T-cell (primary cell): ENCODE measurements around the gene DPH2. TPM values are rescaled to one million over a fixed set of nuclear protein-coding genes. Genes with fewer than 3 reads are reported as not detected.

Experiments used
- ATAC-seq, 4 experiments: fragments of 200-7000 bp in 3 of 4; fragments of 150-1000 bp in 1 of 4; cut with Tn5 transposase; replicated peaks in 1 of 4; 1 replicate in 3 of 4; 2 replicates in 1 of 4; pipeline ENCODE4 v1.10.0; 2021; ENCODE audit warnings: moderate library complexity in 3 of 4, mild to moderate bottlenecking in 2 of 4, moderate number of reproducible peaks in 1 of 4
- CTCF ChIA-PET, 2 donors: fragments of 300-600 bp; sonication (Branson Sonifier 250); formaldehyde crosslinking; loops; one replicate each; lab custom pipeline; 2022; ENCODE audit warnings: antibody characterized with exemption in 2 of 2; lab: Charles Lee
- POLR2A ChIA-PET, 2 donors: fragments of 300-600 bp; sonication (Branson Sonifier 250); formaldehyde crosslinking; loops; one replicate each; lab custom pipeline; 2022; ENCODE audit warnings: antibody characterized with exemption in 2 of 2; lab: Charles Lee
- DNase-seq, 35 experiments: peaks; one replicate each; pipeline versions ENCODE4 v3.0.0 to v3.0.0-alpha.2; 2013 to 2023
- H3K27ac ChIP-seq: one replicate; pipeline ENCODE4 v1.5.1; 2013; ENCODE audit warnings: low read length
- H3K27me3 ChIP-seq, 2 experiments: replicated peaks in 1 of 2; 1 replicate in 1 of 2; 2 replicates in 1 of 2; pipeline versions ENCODE4 v1.6.1 to v1.7.0; 2013; ENCODE audit warnings: low read length in 1 of 2, mixed read lengths in 1 of 2; ENCODE audit not compliant: control insufficient read depth in 2 of 2, insufficient read depth in 2 of 2; ENCODE audit errors: extremely low read depth in 1 of 2
- H3K36me3 ChIP-seq, 2 donors: 1 replicate in 1 of 2; 2 replicates in 1 of 2; pipeline versions ENCODE4 v1.6.1 to v1.7.0; 2013; ENCODE audit warnings: low read length in 1 of 2; ENCODE audit not compliant: control insufficient read depth in 2 of 2, insufficient read depth in 1 of 2; ENCODE audit errors: extremely low read depth in 1 of 2
- H3K4me1 ChIP-seq, 2 experiments: 1 replicate in 1 of 2; 2 replicates in 1 of 2; pipeline versions ENCODE4 v1.6.1 to v1.7.0; 2013; ENCODE audit warnings: low read length in 2 of 2, mixed read lengths in 1 of 2; ENCODE audit not compliant: insufficient read depth in 2 of 2, control insufficient read depth in 1 of 2; ENCODE audit errors: extremely low read depth in 1 of 2
- H3K4me3 ChIP-seq, 2 donors: 1 replicate in 1 of 2; 2 replicates in 1 of 2; pipeline versions ENCODE4 v1.5.1 to v1.7.0; 2013; ENCODE audit warnings: mild to moderate bottlenecking in 2 of 2, low read length in 1 of 2, moderate library complexity in 1 of 2; ENCODE audit not compliant: control insufficient read depth in 1 of 2; ENCODE audit errors: extremely low read depth in 1 of 2
- H3K9me3 ChIP-seq: 2 replicates; pipeline ENCODE4 v1.7.0; 2013
- H3K27ac Mint-ChIP-seq, 2 donors: one replicate each; pipeline ENCODE4 v1.8.0; 2020 to 2021; ENCODE audit warnings: mild to moderate bottlenecking in 2 of 2, mixed read lengths in 2 of 2
- H3K27me3 Mint-ChIP-seq, 2 donors: one replicate each; pipeline ENCODE4 v1.8.0; 2021 to 2022; ENCODE audit warnings: mixed read lengths in 2 of 2
- H3K36me3 Mint-ChIP-seq: one replicate; pipeline ENCODE4 v1.8.0; 2021; ENCODE audit warnings: mixed read lengths
- H3K4me1 Mint-ChIP-seq, 3 donors: one replicate each; pipeline ENCODE4 v1.8.0; 2020 to 2022; ENCODE audit warnings: mixed read lengths in 3 of 3, mild to moderate bottlenecking in 1 of 3
- H3K4me3 Mint-ChIP-seq, 3 donors: one replicate each; pipeline ENCODE4 v1.8.0; 2020 to 2022; ENCODE audit warnings: mild to moderate bottlenecking in 3 of 3, mixed read lengths in 3 of 3, moderate library complexity in 3 of 3
- H3K9me3 Mint-ChIP-seq, 3 donors: one replicate each; pipeline ENCODE4 v1.8.0; 2020 to 2022; ENCODE audit warnings: mixed read lengths in 3 of 3
- WGBS: methylation state at CpG from one replicate; pipeline ENCODE4 v1.1.5; 2013; ENCODE audit warnings: missing lambda C conversion rate; ENCODE audit not compliant: insufficient coverage; 5-methylcytosine and 5-hydroxymethylcytosine counted together
- total RNA-seq, 35 experiments: library from RNA in 6 of 35; stranded (reverse) in 6 of 35; fragments of 120-200 nt in 1 of 35; gene quantifications; one replicate each; pipeline versions ENCODE4 v1.2.1 to v1.2.4 and lab custom pipeline; 2013 to 2026

The DPH2 gene
- total RNA-seq, 5 donors from 2014 or later (not counting 1 experiment from before 2014, with no cell fraction given): 22.1 to 46.6 (median 41.8) TPM

DNA sequence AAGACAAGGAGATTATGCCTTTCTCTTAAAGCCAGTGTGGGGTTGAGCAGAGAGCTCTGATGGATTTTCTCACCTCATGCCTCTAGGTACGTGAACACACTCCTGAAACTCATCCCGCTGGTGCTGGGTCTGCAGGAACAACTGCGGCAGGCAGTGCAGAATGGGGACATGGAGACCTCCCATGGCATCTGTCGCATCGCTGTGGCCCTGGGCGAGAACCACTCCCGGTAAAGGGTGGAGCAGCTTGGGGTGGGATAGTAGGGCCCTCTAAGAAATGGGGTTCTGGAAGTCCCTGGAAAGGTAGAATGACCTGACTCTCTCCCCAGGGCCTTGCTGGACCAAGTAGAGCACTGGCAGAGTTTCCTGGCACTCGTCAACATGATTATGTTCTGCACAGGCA lies 13.6 kb upstream of the DPH2 start:
- 95% methylated on average over 6 of the region's 8 CpGs for WGBS
- CTCF ChIA-PET: interaction anchor here in 1 of 2 donors (0.5 kb wide), 1 partner anchor 125 kb away, joined by 3 read pairs; no protein-coding TSS in a partner anchor
- H3K4me1 Mint-ChIP-seq: peaks cover 0 to 4% (median 2%) of the 10 kb centered on the region in 3 donors
- Histone ChIP-seq H3K36me3 (peaks cover 6 to 31% of the 10 kb centered on the region in 2 donors), H3K27ac (no peak overlapping the region), H3K4me1 (no peaks in the 10 kb centered on the region), H3K27me3 (no peaks in the 10 kb centered on the region), H3K4me3 (no peak overlapping the region), H3K9me3 (no peaks in the 10 kb centered on the region)
- H3K36me3 Mint-ChIP-seq: peaks cover 21% of the 10 kb centered on the region
- no peaks in the 10 kb centered on the region for H3K9me3 Mint-ChIP-seq
- POLR2A ChIA-PET: no interaction called here
- no peak overlapping the region for H3K4me3 Mint-ChIP-seq
- no peaks in the 10 kb centered on the region for H3K27me3 Mint-ChIP-seq
- no peak overlapping the region for H3K27ac Mint-ChIP-seq
- ATAC-seq (no peak), DNase-seq (no peak)

DNA sequence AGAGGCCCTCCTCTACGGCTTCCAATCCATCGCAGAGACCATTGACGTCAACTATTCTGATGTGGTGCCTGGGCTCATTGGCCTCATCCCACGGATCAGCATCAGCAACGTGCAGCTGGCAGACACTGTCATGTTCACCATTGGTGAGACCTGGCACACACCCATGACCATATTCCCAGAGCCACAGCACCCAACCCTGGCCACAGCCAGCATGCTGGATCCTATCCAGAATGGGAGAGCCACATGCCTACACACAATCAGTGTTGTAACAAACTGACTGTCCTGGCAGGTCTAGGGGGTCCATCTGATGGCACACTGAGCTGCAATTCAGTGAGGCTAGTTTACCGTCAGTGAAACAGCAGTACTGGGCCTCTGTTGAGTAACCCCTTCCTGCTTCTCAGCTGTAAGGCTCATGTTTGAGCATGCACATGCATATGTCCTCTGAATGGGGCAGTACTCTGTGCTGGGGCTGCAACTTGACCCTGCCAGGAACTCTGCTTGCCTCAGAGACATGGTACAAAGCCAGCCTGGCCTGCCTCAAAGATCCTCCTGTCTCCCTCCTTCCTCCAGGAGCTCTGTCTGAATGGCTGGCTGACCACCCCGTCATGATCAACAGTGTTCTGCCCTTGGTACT lies 12.3 kb upstream of the DPH2 start:
- Mint-ChIP-seq H3K27me3 (no peaks in the 10 kb centered on the region), H3K36me3 (peaks cover 26% of the 10 kb centered on the region), H3K27ac (no peak overlapping the region), H3K4me3 (no peak overlapping the region), H3K9me3 (no peaks in the 10 kb centered on the region), H3K4me1 (peaks cover 0 to 2% (median 0%) of the 10 kb centered on the region in 3 donors)
- Histone ChIP-seq H3K4me3 (no peak overlapping the region), H3K9me3 (no peaks in the 10 kb centered on the region), H3K36me3 (peaks cover 6 to 37% of the 10 kb centered on the region in 2 donors), H3K27me3 (no peaks in the 10 kb centered on the region), H3K4me1 (no peaks in the 10 kb centered on the region), H3K27ac (no peak overlapping the region)
- DNase-seq (no peak), ATAC-seq (no peak)
- ChIA-PET POLR2A (no interaction called here), CTCF (no interaction called here)
- 95% methylated on average over 6 of the region's 7 CpGs for WGBS

DNA sequence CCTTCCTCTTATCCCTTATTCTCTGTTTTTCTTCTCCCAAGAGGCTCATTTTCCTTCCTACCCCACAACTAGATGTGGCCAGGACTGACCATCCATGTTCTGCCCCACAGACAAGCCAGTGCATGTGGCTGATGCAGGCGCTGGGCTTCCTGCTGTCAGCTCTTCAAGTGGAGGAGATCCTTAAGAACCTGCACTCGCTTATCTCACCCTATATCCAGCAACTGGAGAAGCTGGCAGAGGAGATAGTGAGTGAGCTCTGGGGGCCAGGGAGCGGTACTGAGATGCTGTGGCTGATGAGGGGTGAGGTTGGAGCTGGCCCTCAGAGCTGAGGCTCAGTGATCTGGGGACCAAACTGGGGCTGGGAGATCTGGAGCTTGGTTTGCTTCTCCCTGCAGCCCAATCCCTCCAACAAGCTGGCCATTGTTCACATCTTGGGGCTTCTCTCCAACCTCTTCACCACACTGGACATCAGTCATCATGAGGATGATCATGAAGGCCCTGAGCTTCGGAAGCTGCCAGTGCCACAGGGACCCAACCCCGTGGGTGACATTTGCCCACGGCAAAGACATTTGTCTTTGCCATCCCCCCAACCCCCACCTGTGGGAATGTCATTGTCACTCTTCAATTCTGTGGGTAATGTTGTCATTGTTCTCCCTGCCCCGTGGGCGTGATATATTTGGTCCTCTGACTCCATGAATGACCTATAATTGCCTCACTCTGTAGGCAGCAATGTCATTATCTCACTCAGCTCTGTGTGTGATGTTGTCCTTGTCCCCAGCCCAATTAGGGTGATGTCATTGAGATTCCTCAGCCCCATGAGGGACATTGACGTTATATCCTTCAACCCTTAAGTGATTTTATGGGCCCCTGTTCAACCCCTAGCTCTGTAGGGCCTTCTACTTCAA lies 11.2 kb upstream of the DPH2 start:
- Histone ChIP-seq H3K4me3 (no peak overlapping the region), H3K9me3 (no peaks in the 10 kb centered on the region), H3K27ac (no peak overlapping the region), H3K27me3 (no peaks in the 10 kb centered on the region), H3K4me1 (no peaks in the 10 kb centered on the region), H3K36me3 (peaks cover 6 to 41% of the 10 kb centered on the region in 2 donors)
- ChIA-PET POLR2A (no interaction called here), CTCF (no interaction called here)
- WGBS: no CpG with 5 or more reads among the region's 9 CpGs
- H3K36me3 Mint-ChIP-seq: peaks cover 27% of the 10 kb centered on the region
- no peak overlapping the region for H3K27ac Mint-ChIP-seq
- H3K4me1 Mint-ChIP-seq: peaks cover 0 to 2% (median 0%) of the 10 kb centered on the region in 3 donors
- H3K4me3 Mint-ChIP-seq: no peak overlapping the region
- H3K27me3 Mint-ChIP-seq: no peaks in the 10 kb centered on the region
- DNase-seq: no peak
- ATAC-seq: no peak
- no peaks in the 10 kb centered on the region for H3K9me3 Mint-ChIP-seq

DNA sequence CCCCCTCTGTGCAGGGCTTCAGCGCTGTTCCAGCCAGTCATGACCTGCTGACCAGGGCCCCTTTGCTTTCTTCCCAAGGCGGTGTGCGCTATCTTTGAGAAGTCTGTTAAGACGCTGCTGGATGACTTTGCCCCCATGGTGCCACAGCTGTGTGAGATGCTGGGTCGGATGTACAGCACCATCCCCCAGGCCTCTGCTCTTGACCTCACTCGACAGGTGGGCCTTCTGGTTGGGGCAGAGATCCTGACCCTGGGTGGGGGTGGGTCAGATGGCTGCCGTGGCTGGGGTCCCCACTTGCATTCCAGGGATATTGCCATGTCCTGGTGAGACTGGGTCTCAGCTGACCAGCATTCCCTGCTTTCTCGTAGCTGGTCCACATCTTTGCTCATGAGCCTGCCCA lies 9.0 kb upstream of the DPH2 start:
- WGBS: 98% methylated on average over 5 of the region's 8 CpGs
- Histone ChIP-seq H3K4me3 (no peak overlapping the region), H3K27ac (no peak overlapping the region), H3K36me3 (peaks cover 6 to 41% of the 10 kb centered on the region in 2 donors), H3K27me3 (no peaks in the 10 kb centered on the region), H3K4me1 (no peaks in the 10 kb centered on the region), H3K9me3 (no peaks in the 10 kb centered on the region)
- Mint-ChIP-seq H3K4me3 (no peak overlapping the region), H3K4me1 (no peaks in the 10 kb centered on the region), H3K27ac (no peak overlapping the region), H3K36me3 (peaks cover 27% of the 10 kb centered on the region), H3K27me3 (no peaks in the 10 kb centered on the region), H3K9me3 (no peaks in the 10 kb centered on the region)
- DNase-seq (no peak), ATAC-seq (no peak)
- ChIA-PET POLR2A (no interaction called here), CTCF (no interaction called here)

DNA sequence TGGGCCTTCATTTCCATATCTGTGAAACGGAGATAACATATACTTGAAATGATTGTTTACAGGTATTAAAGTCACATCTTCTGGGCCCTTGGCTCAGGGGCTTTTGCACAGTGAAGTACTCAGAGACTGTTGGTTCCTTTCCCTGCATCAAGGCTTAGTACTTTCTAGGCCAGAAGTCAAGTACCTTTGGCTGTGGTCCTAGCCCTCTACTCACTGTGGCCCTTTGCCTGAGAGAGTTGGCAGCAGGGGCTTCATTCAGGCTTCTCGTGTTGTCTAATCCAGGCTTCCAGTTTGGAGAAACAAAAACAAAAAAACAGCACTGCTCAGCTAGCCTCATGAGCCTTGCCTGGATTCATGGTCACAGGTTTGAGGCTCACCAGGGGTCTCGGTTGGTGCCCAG lies 8.1 kb upstream of the DPH2 start:
- POLR2A ChIA-PET: no interaction called here
- WGBS: 100% methylated on average over 2 of the region's 3 CpGs
- ATAC-seq: no peak

DNA sequence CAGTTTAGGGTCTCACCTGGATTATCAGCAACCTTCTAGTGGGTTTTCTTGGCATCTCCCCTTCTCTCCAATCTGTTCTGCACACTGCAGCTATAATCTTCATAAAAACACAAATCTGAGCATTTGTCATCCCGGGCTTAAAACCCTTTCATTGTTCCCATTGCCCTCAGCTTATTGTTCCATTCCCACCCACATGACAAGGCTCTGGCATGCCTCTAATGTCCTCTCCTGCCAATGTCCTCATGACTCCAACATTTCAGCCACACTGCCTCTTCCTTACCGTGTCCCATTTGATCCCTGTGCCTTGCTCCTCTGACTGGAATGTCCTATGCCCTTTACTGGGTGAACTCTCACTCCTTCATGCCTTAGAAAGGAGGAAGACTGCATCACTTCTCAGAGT lies 7.5 kb upstream of the DPH2 start:
- peaks cover 23% of the 10 kb centered on the region for H3K36me3 Mint-ChIP-seq
- CTCF ChIA-PET: no interaction called here
- no peak overlapping the region for H3K27ac Mint-ChIP-seq

More for the DNA sequence above, 8.1 kb upstream of the DPH2 start:
- no peaks in the 10 kb centered on the region for H3K27me3 Mint-ChIP-seq
- DNase-seq: no peak
- no peaks in the 10 kb centered on the region for H3K4me1 Mint-ChIP-seq
- H3K4me3 Mint-ChIP-seq: no peak overlapping the region
- H3K9me3 ChIP-seq: no peaks in the 10 kb centered on the region
- peaks cover 6 to 36% of the 10 kb centered on the region in 2 donors for H3K36me3 ChIP-seq
- H3K27me3 ChIP-seq: no peaks in the 10 kb centered on the region
- CTCF ChIA-PET: no interaction called here
- H3K4me3 ChIP-seq: no peak overlapping the region
- no peaks in the 10 kb centered on the region for H3K4me1 ChIP-seq
- H3K27ac ChIP-seq: no peak overlapping the region
- H3K9me3 Mint-ChIP-seq: no peaks in the 10 kb centered on the region
- no peak overlapping the region for H3K27ac Mint-ChIP-seq
- peaks cover 27% of the 10 kb centered on the region for H3K36me3 Mint-ChIP-seq

More for the DNA sequence above, 7.5 kb upstream of the DPH2 start:
- no peaks in the 10 kb centered on the region for H3K9me3 Mint-ChIP-seq
- H3K9me3 ChIP-seq: no peaks in the 10 kb centered on the region
- H3K4me3 ChIP-seq: no peak overlapping the region
- no peaks in the 10 kb centered on the region for H3K4me1 ChIP-seq
- POLR2A ChIA-PET: no interaction called here
- no peak for ATAC-seq
- no peak for DNase-seq
- H3K4me1 Mint-ChIP-seq: no peaks in the 10 kb centered on the region
- peaks cover 3 to 31% of the 10 kb centered on the region in 2 donors for H3K36me3 ChIP-seq
- no peaks in the 10 kb centered on the region for H3K27me3 ChIP-seq
- no peaks in the 10 kb centered on the region for H3K27me3 Mint-ChIP-seq
- 100% methylated on average over 1 of the region's 2 CpGs for WGBS
- no peak overlapping the region for H3K4me3 Mint-ChIP-seq
- no peak overlapping the region for H3K27ac ChIP-seq
